DND-41 (cell line): Measurements from ENCODE around the gene STRN3.

Experiments
- ATAC-seq: fragments of 200-7000 bp; cut with Tn5 transposase; 3 replicates; pipeline ENCODE4 v1.9.1; 2021; ENCODE audit warnings: low read depth; ENCODE audit not compliant: insufficient read depth
- DNase-seq: peaks from one replicate; pipeline ENCODE4 v3.0.0-alpha.2; 2020
- H2AFZ ChIP-seq: 2 replicates; pipeline ENCODE4 v1.6.0; 2012; ENCODE audit warnings: low read depth, low read length
- H3K27ac ChIP-seq: 2 replicates; pipeline ENCODE4 v1.5.1; 2012; ENCODE audit warnings: low read length, inconsistent platforms
- H3K27me3 ChIP-seq: fragments of 200-600 bp; sonication (generic); 2 replicates; pipeline ENCODE4 v1.6.0; 2012; ENCODE audit warnings: low read length, mild to moderate bottlenecking, inconsistent platforms; ENCODE audit not compliant: insufficient read depth, poor library complexity
- H3K36me3 ChIP-seq: 2 replicates; pipeline ENCODE4 v1.5.1; 2012; ENCODE audit warnings: low read length, inconsistent platforms; ENCODE audit not compliant: insufficient read depth
- H3K4me1 ChIP-seq: 2 replicates; pipeline ENCODE4 v1.5.1; 2012; ENCODE audit warnings: mild to moderate bottlenecking, low read length; ENCODE audit not compliant: insufficient read depth
- H3K4me2 ChIP-seq: 2 replicates; pipeline ENCODE4 v1.6.0; 2012; ENCODE audit warnings: mild to moderate bottlenecking, moderate library complexity, low read length, inconsistent platforms; ENCODE audit not compliant: insufficient read depth
- H3K4me3 ChIP-seq, 2 experiments: fragments of 200-600 bp in 1 of 2; shearing (Covaris generic) in 1 of 2; 2 replicates each; pipeline ENCODE4 v1.5.1; 2012 to 2016; ENCODE audit warnings: inconsistent platforms in 2 of 2, low read length in 2 of 2, mild to moderate bottlenecking in 2 of 2, low read depth in 1 of 2, moderate library complexity in 1 of 2
- H3K79me2 ChIP-seq: 2 replicates; pipeline ENCODE4 v1.6.0; 2012; ENCODE audit warnings: low read length, inconsistent platforms; ENCODE audit not compliant: insufficient read depth
- H3K9ac ChIP-seq: 2 replicates; pipeline ENCODE4 v1.6.0; 2012; ENCODE audit warnings: low read depth, mild to moderate bottlenecking, inconsistent platforms, low read length, moderate library complexity
- H3K9me3 ChIP-seq: 2 replicates; pipeline ENCODE4 v1.5.1; 2012; ENCODE audit warnings: low read length, moderate library complexity, mild to moderate bottlenecking, inconsistent platforms; ENCODE audit not compliant: insufficient read depth, severe bottlenecking
- H4K20me1 ChIP-seq: 2 replicates; pipeline ENCODE4 v1.6.0; 2012; ENCODE audit warnings: low read length; ENCODE audit not compliant: insufficient read depth
- CTCF ChIP-seq: IDR thresholded peaks from 2 replicates; pipeline ENCODE4 v1.5.1; 2012; ENCODE audit warnings: borderline replicate concordance, low read length, moderate library complexity, mild to moderate bottlenecking; ENCODE audit not compliant: poor library complexity, severe bottlenecking; ENCODE audit errors: extremely low read depth
- EZH2 ChIP-seq: IDR thresholded peaks from 3 replicates; pipeline ENCODE4 v1.6.1; 2012; ENCODE audit warnings: borderline replicate concordance, low read depth, mild to moderate bottlenecking, moderate library complexity, low read length, inconsistent platforms; ENCODE audit not compliant: severe bottlenecking

The STRN3 gene

GRCh38 chr14:30869551-30870155 lies 156.5 kb downstream of the STRN3 start:
- TF ChIP-seq CTCF: no peak
- TF ChIP-seq EZH2: no peak
- no peak overlapping the region for H3K9ac ChIP-seq
- H3K27ac ChIP-seq: no peak overlapping the region
- no peaks in the 10 kb centered on the region for H4K20me1 ChIP-seq
- H3K9me3 ChIP-seq: no peaks in the 10 kb centered on the region
- no peaks in the 10 kb centered on the region for H3K79me2 ChIP-seq
- no peaks in the 10 kb centered on the region for H3K4me1 ChIP-seq
- ATAC-seq (no peak), DNase-seq (no peak)
- H2AFZ ChIP-seq: no peak overlapping the region
- no peak overlapping the region for H3K4me2 ChIP-seq
- no peaks in the 10 kb centered on the region for H3K27me3 ChIP-seq
- H3K4me3 ChIP-seq: no peak overlapping the region
- no peaks in the 10 kb centered on the region for H3K36me3 ChIP-seq

- Histone ChIP-seq H2AFZ (no peak overlapping the region), H3K9ac (no peak overlapping the region), H3K36me3 (no peaks in the 10 kb centered on the region), H3K4me2 (no peak overlapping the region), H3K4me1 (no peaks in the 10 kb centered on the region), H3K4me3 (no peak overlapping the region), H4K20me1 (no peaks in the 10 kb centered on the region), H3K9me3 (no peaks in the 10 kb centered on the region), H3K27me3 (no peaks in the 10 kb centered on the region), H3K79me2 (no peaks in the 10 kb centered on the region), H3K27ac (no peak overlapping the region)
- TF ChIP-seq EZH2: no peak
- no peak for TF ChIP-seq CTCF
- DNase-seq (no peak), ATAC-seq (no peak)
These were observed 157.4 kb downstream of the STRN3 start for GRCh38 chr14:30868736-30869135.

- Histone ChIP-seq H3K4me2 (no peak overlapping the region), H3K9me3 (no peaks in the 10 kb centered on the region), H3K36me3 (no peaks in the 10 kb centered on the region), H3K4me1 (no peaks in the 10 kb centered on the region), H3K9ac (no peak overlapping the region), H3K4me3 (no peak overlapping the region), H3K27ac (no peak overlapping the region), H3K27me3 (no peaks in the 10 kb centered on the region), H3K79me2 (no peaks in the 10 kb centered on the region), H4K20me1 (no peaks in the 10 kb centered on the region), H2AFZ (no peak overlapping the region)
- DNase-seq (no peak), ATAC-seq (no peak)
- TF ChIP-seq CTCF: no peak
- TF ChIP-seq EZH2: no peak
These were observed 161.2 kb downstream of the STRN3 start for GRCh38 chr14:30864934-30865333.
